Mucosa of stomach (tissue), 1 donor: ENCODE data around the gene NOCT.
"Not testable (repeated sequence)": the region's sequence is repeated elsewhere in the genome, so short reads cannot be mapped to it uniquely, and the experiment has no call there.

ENCODE experiments used
- H3K27me3 ChIP-seq: one replicate; pipeline ENCODE4 v1.7.0; 2013; ENCODE audit warnings: mild to moderate bottlenecking, low read length; ENCODE audit not compliant: control insufficient read depth, insufficient read depth
- H3K36me3 ChIP-seq: one replicate; pipeline ENCODE4 v1.7.0; 2013; ENCODE audit warnings: low read length; ENCODE audit not compliant: control insufficient read depth, insufficient read depth
- H3K4me1 ChIP-seq: one replicate; pipeline ENCODE4 v1.7.0; 2013; ENCODE audit warnings: mild to moderate bottlenecking, low read length; ENCODE audit not compliant: control insufficient read depth, insufficient read depth
- H3K4me3 ChIP-seq: one replicate; pipeline ENCODE4 v1.7.0; 2013; ENCODE audit warnings: low read length
- H3K9ac ChIP-seq: one replicate; pipeline ENCODE4 v1.7.0; 2013; ENCODE audit warnings: mild to moderate bottlenecking, low read length, moderate library complexity
- H3K9me3 ChIP-seq: one replicate; pipeline ENCODE4 v1.7.0; 2013; ENCODE audit warnings: mild to moderate bottlenecking, low read length, moderate library complexity; ENCODE audit not compliant: control insufficient read depth
- donor health status: Pancreatic carcinoma.

Gene NOCT

DNA sequence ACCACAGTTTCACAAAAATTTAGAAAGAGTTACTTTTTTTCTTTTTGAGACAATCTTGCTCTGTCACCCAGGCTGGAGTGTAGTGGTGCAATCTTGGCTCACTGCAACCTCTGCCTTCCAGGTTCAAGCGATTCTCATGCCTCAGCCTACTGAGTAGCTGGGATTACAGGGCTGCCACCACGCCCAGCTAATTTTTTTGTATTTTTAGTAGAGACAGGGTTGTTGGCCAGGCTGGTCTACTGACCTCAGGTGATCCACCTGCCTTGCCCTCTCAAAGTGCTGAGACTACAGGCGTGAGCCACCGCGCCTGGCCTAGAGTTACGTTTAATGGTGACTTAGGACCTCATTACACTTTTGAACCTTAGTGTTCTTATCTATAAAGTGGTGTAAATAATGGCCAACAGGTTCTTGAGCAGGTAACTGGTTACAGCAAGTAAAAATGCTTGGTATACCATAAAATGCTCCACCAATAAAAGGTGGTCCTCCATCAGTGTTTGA, 14.3 kb downstream of the NOCT start:
- not testable (repeated sequence) for H3K4me1 ChIP-seq, H3K9ac ChIP-seq, H3K36me3 ChIP-seq, H3K9me3 ChIP-seq, H3K27me3 ChIP-seq, H3K4me3 ChIP-seq

DNA sequence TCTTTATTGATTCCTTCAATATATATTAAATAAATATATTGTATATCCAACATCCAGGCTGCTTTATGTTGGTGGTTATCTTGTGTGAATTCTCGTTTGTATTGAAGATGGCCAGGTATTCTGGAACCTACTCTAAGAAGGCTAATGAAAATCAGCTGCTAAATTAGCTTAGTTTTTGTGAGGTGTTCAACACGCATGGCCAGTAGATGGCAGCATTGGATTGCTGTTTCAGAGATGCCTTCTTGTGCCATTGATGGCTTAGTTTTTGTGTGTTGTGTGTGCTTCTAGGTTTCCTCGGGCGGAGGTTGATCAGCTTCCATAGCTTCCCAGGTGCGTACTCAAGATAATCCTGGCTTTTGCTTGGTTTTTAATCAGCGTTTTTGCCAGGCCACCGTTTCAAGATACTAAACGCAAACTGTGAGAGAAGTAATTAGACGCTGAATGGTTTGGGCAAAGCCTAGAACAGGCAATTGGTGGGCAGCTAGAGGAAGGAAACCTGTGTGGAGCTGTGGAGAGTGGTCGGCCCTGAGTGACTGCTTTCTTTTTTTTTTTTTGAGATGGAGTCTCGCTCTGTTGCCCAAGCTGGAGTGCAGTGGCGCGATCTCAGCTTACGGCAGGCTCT, 15.1 kb downstream of the NOCT start:
- H3K4me3 ChIP-seq: no peak overlapping the region
- no peaks in the 10 kb centered on the region for H3K27me3 ChIP-seq
- H3K4me1 ChIP-seq: peaks cover 4% of the 10 kb centered on the region
- peak overlapping the region; percentile 29 for H3K9ac ChIP-seq
- H3K9me3 ChIP-seq: no peaks in the 10 kb centered on the region
- H3K36me3 ChIP-seq: no peaks in the 10 kb centered on the region

DNA sequence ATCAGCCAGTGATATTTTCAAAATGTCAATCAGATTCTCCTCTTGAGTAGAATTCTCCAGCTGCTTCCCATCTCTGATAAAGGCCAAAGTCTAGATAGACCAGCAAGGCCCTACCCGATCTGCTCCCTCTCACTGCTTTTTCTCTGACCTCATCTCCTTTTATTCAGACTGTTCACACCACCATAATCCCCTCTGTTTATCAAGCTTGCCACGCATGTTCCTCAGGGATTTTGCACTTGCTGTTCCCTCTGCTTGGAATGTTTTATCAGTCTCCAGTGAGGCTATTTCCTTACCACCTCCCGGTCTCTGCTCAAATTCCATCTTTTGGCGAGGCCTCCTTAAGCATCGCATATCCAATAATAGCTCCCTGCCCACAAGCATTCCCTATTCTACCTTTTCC, 20.1 kb downstream of the NOCT start:
- Histone ChIP-seq H3K27me3 (no peaks in the 10 kb centered on the region), H3K36me3 (no peaks in the 10 kb centered on the region), H3K4me3 (no peak overlapping the region), H3K4me1 (peaks cover 3% of the 10 kb centered on the region), H3K9ac (no peak overlapping the region), H3K9me3 (no peaks in the 10 kb centered on the region)

DNA sequence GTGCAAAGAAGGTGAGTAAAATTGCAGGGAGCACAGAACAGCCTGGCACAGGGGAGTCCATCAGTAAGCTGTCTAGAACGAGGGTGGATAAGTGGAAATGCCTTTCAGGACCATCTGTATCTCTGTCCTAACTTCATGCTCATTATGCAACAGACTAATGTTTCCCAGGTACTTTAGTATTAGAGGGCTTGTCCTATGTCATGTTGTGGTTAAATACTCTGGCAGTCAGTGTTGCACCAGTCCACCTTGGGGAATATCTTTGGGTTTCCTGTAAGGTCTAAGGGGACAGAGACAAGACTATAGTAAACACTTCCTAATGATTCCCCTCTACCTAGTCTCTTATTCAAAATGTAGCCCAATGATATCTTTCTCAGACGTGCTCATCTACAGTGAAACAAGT, 21.3 kb downstream of the NOCT start:
- Histone ChIP-seq H3K9me3 (no peaks in the 10 kb centered on the region), H3K9ac (no peak overlapping the region), H3K27me3 (no peaks in the 10 kb centered on the region), H3K36me3 (no peaks in the 10 kb centered on the region), H3K4me1 (no peaks in the 10 kb centered on the region), H3K4me3 (no peak overlapping the region)

DNA sequence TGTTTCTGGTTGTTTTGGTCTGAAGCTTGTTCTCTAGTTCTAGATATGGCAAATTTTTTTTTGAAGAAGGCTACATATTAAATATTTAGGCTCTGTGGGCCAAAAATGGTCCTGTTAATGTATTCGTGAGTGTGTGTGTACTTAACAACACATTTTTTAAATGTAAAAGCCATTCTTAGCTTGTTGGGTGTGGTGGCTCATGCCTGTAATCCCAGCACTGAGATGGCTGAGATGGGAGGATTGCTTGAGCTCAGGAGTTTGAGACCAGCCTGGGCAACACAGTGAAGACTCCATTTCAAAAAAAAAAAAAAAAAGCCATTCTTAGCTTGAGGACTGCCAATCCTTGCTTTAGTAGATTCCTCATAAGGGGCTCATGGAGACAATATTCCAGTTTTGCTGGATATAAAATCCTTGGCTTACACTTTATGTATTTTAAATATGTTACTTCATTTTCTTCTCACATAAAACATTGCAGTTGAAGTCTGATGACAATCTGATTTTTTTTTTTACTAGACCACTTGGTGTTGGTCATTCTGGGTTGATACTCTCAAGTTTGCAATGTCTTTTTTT, 23.4 kb downstream of the NOCT start:
- Histone ChIP-seq H3K4me3 (no peak overlapping the region), H3K36me3 (no peaks in the 10 kb centered on the region), H3K27me3 (no peaks in the 10 kb centered on the region), H3K9me3 (no peaks in the 10 kb centered on the region), H3K9ac (no peak overlapping the region), H3K4me1 (no peaks in the 10 kb centered on the region)

DNA sequence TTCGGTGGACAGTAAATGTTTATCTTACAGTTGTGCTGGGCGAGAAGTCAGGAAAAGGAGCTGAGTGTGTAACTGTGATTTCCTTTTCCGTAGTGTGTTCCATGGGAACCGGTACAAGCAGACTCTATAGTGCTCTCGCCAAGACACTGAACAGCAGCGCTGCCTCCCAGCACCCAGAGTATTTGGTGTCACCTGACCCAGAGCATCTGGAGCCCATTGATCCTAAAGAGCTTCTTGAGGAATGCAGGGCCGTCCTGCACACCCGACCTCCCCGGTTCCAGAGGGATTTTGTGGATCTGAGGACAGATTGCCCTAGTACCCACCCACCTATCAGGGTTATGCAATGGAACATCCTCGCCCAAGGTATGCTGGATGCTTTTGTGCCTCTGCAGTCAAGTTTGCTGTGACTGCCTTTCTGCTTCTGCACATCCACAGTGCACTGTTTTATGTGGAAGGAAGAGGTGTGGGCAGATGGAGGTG, 27.4 kb downstream of the NOCT start:
- H3K9me3 ChIP-seq: no peaks in the 10 kb centered on the region
- no peaks in the 10 kb centered on the region for H3K27me3 ChIP-seq
- no peak overlapping the region for H3K9ac ChIP-seq
- no peak overlapping the region for H3K4me3 ChIP-seq
- no peaks in the 10 kb centered on the region for H3K4me1 ChIP-seq
- H3K36me3 ChIP-seq: no peaks in the 10 kb centered on the region

DNA sequence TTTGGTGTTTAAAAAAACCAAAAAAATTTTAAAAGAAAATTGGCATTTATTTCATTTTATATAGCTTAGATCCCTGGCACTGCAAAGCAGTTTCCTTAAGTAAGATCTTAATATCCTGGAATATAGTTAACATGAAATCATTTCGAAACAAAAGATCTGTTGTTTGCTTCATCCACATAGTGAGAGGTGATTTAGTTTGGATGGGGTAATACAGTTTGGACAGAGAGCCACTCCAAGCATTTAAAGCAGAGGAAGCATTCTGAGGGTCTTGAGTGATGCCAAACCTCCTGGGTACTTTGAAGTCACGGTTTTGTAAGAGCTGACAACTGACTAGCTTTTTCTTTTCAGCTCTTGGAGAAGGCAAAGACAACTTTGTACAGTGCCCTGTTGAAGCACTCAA, 28.7 kb downstream of the NOCT start:
- no peaks in the 10 kb centered on the region for H3K36me3 ChIP-seq
- no peak overlapping the region for H3K9ac ChIP-seq
- H3K4me3 ChIP-seq: no peak overlapping the region
- H3K4me1 ChIP-seq: no peaks in the 10 kb centered on the region
- no peaks in the 10 kb centered on the region for H3K9me3 ChIP-seq
- no peaks in the 10 kb centered on the region for H3K27me3 ChIP-seq

DNA sequence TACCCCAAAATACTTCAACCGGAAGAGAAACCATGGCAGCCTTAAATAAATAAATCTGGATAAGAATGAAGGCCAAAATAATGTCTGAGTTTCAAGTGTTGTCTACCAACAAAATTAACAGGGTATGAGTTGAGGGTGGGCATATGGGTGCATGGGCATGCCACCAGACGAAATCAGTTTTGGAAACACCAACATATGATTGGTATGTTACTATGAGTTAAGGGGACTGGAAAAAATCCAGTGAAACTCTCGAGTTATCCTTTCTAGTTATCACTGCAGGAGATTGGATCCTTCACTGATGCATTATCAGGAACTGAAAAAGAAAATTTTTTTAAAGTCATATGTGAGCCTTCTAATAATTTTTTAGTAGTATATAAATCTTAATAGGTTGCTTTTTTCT, 32.4 kb downstream of the NOCT start:
- Histone ChIP-seq H3K4me3 (no peak overlapping the region), H3K9ac (no peak overlapping the region), H3K36me3 (no peaks in the 10 kb centered on the region), H3K4me1 (no peaks in the 10 kb centered on the region), H3K27me3 (no peaks in the 10 kb centered on the region), H3K9me3 (no peaks in the 10 kb centered on the region)

DNA sequence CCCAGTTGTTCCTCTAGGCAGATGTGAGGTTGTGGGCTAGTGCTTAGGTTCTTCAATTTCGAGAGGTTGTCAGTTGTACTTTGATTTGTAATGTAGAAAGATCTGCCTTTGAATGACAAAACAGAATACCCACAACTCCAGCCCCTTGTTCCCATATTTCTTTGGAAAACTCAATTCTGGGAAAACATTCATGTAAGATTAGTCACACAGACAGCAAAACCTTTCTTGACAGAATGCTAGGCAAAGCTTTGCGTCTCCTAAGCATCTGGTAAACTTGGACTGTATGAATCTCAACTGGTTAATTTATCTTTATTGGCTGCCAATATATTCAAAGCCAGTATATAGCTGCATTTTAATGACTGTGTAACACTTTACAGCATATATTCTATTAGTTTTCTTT, 34.9 kb downstream of the NOCT start:
- Histone ChIP-seq H3K27me3 (no peaks in the 10 kb centered on the region), H3K9me3 (no peaks in the 10 kb centered on the region), H3K9ac (no peak overlapping the region), H3K36me3 (no peaks in the 10 kb centered on the region), H3K4me1 (no peaks in the 10 kb centered on the region), H3K4me3 (no peak overlapping the region)

DNA sequence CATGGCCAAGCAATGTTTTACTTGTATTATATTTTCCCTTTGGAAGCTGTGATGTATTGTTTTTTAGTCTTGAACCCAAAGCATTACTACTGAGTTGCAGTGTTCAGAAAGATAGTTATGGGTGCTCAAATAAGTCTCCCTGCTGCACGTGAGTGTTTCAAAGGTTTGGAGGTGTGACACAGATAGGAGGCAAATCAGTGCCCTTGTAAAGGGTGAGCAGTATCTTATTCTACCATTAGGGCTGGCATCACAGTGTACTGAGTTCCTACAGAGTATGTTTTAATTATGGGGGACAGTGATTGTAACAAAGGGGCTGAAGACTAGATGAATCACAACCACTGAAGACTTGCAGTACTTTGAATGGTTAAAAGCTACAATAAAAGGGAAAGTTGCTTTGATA, 38.3 kb downstream of the NOCT start:
- Histone ChIP-seq H3K36me3 (no peaks in the 10 kb centered on the region), H3K4me1 (no peaks in the 10 kb centered on the region), H3K27me3 (no peaks in the 10 kb centered on the region), H3K9ac (no peak overlapping the region), H3K4me3 (no peak overlapping the region), H3K9me3 (no peaks in the 10 kb centered on the region)

DNA sequence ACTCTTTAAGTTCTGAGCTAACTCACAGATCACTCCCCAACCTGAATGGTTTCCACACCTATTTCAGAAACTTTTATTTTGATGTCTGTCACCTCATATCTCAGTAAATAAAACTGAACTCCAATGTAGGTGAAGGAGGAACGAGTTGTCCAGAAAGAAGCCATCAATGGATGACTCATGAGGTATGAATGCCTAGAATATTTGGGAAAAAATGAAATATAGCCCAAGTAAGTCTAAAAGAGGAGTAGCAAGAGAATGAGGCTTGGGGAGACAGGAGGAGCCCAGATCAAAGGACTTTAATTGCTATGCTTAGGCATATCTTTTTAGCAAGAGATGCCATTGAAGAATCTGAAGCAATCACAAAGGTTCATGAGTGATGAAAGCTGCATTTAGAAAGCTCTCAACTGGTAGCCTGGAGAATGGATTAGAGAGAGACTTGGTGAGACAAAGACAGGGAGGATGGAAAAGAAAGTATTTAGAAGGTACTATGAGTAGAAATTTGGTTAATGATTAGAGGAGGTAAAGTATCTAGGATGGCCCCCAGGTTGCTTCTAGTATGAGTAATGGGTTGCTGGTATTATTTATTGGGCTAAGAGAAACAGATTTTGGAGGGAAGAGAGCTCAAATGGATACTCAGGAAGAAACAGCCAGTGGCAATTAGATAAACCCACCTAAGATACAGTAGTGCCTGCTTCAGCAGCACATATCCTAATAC, 39.4 kb downstream of the NOCT start:
- Histone ChIP-seq H3K4me3 (no peak overlapping the region), H3K9ac (no peak overlapping the region), H3K36me3 (no peaks in the 10 kb centered on the region), H3K4me1 (no peaks in the 10 kb centered on the region), H3K9me3 (no peaks in the 10 kb centered on the region), H3K27me3 (no peaks in the 10 kb centered on the region)

DNA sequence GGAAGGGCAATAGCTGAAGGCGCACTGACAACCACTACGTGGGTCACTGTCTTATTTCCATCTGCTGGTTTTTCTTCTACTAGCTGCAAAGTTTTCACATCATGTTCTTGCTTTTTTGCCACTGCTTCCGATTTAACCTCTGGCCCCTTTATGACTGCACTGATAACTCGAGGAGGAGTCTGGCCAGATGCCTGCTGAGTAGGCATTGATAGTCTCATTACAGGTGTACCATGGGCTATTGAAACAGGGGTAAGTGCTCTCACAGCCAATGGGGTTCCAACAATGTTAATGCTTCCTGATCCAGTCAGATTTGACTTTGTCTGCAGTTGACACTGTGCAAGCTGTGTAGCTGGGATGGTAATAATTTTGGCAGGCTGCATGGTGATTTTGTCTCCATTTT, 43.4 kb downstream of the NOCT start:
- not testable (repeated sequence) for H3K4me3 ChIP-seq, H3K27me3 ChIP-seq, H3K9ac ChIP-seq, H3K36me3 ChIP-seq, H3K9me3 ChIP-seq, H3K4me1 ChIP-seq
